Duodenal mucosa (tissue), 2 donors: ENCODE measurements around the gene S100PBP.
"Not testable (repeated sequence)": the region's sequence is repeated elsewhere in the genome, so short reads cannot be mapped to it uniquely, and the experiment has no call there.

Experiments used
- H3K27ac ChIP-seq: one replicate; pipeline ENCODE4 v1.7.0; 2013; ENCODE audit warnings: low read depth, low read length
- H3K27me3 ChIP-seq, 2 donors: one replicate each; pipeline ENCODE4 v1.7.0; 2013; ENCODE audit warnings: low read length in 2 of 2, control low read depth in 1 of 2; ENCODE audit not compliant: insufficient read depth in 2 of 2, control insufficient read depth in 1 of 2
- H3K36me3 ChIP-seq, 2 donors: one replicate each; pipeline ENCODE4 v1.7.0; 2013; ENCODE audit warnings: low read length in 2 of 2, control low read depth in 1 of 2; ENCODE audit not compliant: insufficient read depth in 2 of 2, control insufficient read depth in 1 of 2
- H3K4me1 ChIP-seq, 2 donors: one replicate each; pipeline ENCODE4 v1.7.0; 2013; ENCODE audit warnings: low read length in 2 of 2, control low read depth in 1 of 2; ENCODE audit not compliant: insufficient read depth in 2 of 2, control insufficient read depth in 1 of 2
- H3K4me3 ChIP-seq, 2 donors: one replicate each; pipeline ENCODE4 v1.7.0; 2013; ENCODE audit warnings: low read length in 2 of 2, low read depth in 1 of 2
- H3K9ac ChIP-seq, 2 donors: one replicate each; pipeline ENCODE4 v1.7.0; 2013; ENCODE audit warnings: low read length in 2 of 2, low read depth in 1 of 2
- H3K9me3 ChIP-seq, 2 donors: one replicate each; pipeline ENCODE4 v1.7.0; 2013; ENCODE audit warnings: low read length in 2 of 2, control low read depth in 1 of 2; ENCODE audit not compliant: control insufficient read depth in 1 of 2

S100PBP gene

DNA sequence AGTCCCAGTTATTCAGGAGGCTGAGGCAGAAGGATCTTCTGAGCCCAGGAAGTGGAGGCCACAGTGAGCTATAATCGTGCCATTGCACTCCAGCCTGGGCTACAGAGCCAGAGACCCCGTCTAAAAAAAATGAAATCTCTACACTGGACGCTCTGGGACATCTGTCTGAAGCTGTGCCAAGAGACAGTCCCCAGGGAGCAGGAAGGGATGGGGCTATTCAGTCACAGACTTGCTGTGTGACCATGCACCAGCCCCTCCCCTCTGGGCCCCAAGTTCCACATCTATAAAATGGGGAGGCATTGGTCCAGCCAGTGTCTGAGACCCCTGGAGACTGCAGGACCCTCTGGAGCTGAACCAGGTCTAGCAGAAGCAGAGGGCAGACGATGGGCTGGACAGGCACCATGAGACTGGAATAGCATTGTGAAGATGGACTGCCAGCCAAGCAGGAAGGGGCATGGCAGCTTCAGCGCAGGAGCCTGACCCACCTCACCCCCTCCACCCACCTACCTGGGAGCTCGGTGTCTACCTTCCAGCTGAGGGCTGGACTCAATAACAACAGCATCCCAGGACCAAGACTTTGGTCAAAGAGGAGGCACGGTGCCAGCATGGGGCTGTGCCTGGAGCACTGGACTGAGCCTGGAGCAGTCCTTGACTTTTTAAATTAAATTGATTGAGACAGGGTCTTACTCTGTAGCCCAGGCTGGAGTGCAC is 82.3 kb downstream of the S100PBP start:
- peak overlapping the region; percentile 84 to 85 for H3K4me3 ChIP-seq
- no peaks in the 10 kb centered on the region for H3K27me3 ChIP-seq
- H3K36me3 ChIP-seq: peaks cover 11 to 36% of the 10 kb centered on the region in 2 donors
- peaks cover 3 to 20% of the 10 kb centered on the region in 2 donors for H3K4me1 ChIP-seq
- peak overlapping the region in 1 of 2 donors; percentile 90 for H3K9ac ChIP-seq
- no peaks in the 10 kb centered on the region for H3K9me3 ChIP-seq
- H3K27ac ChIP-seq: no peak overlapping the region

DNA sequence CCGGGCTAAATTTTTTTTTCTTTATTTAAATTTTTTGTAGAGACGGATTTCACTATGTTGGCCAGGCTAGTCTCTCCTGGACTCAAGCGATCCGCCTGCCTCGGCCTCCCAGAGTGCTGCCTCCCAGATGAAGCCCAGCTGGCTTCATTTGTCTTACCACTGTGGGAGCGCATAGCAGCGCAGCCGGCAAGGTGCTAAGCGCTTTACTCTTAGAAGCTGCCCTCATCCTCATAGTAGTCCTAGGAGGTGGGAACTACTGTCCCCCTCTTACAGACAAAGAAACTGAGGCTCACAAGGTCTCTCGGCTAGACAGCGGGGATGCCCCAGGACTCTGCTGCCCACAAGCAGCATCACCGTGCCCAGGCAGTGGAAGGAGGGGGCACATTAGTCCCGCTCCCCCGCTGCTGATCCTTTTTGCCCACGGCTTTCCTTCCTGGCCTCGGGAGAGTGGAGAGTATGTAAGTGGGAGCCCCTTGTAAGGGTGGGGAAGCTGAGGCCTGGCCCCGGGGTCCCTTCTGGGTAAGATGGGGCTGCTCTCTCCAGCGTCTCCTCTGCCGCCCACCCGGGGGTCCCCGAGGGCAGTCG is 83.0 kb downstream of the S100PBP start:
- Histone ChIP-seq H3K36me3 (peaks cover 11 to 30% of the 10 kb centered on the region in 2 donors), H3K9ac (peak overlapping the region; percentile 90 to 95), H3K27me3 (no peaks in the 10 kb centered on the region), H3K27ac (peak overlapping the region; percentile 30), H3K9me3 (no peaks in the 10 kb centered on the region), H3K4me1 (peaks cover 9 to 22% of the 10 kb centered on the region in 2 donors), H3K4me3 (peak overlapping the region; percentile 84 to 85)

DNA sequence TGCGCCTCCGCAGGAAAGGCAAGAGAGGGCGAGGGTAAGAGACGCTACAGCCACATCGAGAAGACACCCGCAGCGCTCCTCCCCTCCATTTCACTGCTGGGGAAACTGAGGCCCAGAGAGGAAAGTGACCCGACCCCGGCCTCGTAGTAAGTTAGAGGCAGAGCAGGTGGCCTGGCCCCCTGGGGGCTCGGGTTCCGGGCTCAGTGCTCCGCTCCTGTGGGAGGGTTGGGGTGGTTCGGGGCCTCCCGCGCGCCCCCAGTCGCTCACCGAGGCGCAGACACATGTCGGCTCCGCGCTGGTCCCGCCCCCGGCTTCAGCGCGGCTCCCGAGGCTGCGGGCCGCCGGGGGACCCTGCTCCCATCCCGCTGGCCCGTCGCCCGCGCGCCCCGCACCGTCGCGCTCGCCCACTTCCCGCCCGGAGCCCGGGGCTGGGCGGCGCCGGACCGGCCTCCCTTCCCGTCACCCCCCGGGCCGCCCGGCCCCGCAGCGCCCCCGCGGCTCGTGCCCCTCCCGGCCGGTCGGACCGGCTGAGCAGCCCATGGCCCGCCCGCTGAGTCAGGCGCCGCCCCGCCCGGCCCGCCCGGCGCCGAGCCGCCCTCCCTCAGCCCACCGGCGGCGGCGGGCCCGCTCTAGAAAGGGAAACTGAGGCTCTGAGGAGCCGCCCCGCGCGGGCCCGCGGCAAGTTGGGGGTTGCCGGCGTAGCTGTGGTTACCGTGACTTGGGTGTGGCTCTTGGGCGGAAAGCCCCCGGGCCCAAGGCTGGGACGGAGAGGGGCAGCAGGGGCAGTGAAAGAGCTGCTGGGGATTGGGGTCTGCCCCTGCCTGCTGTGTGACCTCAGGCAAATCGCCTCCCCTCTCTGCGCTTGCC is 83.7 kb downstream of the S100PBP start, which contains the start of gene TMEM54:
TMEM54 (minus strand) TSS at position 434 of the 867 bp plus-strand sequence; CDS start at position 283, 151 bp downstream.
- Histone ChIP-seq H3K4me1 (peaks cover 13 to 27% of the 10 kb centered on the region in 2 donors), H3K9me3 (no peaks in the 10 kb centered on the region), H3K36me3 (peaks cover 11 to 24% of the 10 kb centered on the region in 2 donors), H3K27ac (peak within 1 kb of the TSS; percentile 75), H3K27me3 (no peaks in the 10 kb centered on the region), H3K4me3 (peak within 1 kb of the TSS; percentile 84 to 86), H3K9ac (peak within 1 kb of the TSS; percentile 90 to 95)

DNA sequence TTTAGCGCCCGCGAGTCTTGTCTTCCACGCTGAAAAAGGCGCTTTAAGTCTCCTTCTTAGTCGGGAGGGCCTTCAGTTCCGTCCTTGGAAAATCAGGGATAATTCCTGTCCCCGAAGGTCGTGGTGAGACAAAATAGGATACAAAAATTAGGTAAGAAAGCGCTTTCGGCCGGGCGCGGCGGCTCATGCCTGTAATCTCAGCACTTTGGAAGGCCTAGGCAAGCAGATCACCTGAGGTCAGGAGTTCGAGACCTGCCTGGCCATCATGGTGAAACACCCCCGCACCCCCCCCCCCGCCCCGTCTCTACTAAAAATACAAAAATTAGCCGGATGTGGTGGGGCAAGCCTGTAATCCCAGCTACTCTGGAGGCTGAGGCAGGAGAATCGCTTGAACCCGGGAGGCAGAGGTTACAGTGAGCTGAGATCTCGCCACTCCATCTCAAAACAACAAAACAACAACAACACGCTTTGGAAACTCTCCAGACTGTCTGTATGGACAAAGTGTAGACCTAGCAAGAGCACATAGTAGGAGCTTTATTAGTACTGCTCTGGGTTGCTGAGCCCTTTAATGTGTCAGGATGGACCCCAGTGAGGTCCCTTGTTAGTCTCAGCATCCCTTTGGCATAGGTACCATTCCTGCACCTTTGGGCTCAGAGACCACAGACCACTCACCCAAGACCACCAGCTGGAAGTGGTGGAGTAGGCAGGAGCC is 84.5 kb downstream of the S100PBP start:
- peak overlapping the region; percentile 90 for H3K9ac ChIP-seq
- no peaks in the 10 kb centered on the region for H3K27me3 ChIP-seq
- peak overlapping the region; percentile 75 to 86 for H3K4me3 ChIP-seq
- peaks cover 20 to 27% of the 10 kb centered on the region in 2 donors for H3K4me1 ChIP-seq
- no peaks in the 10 kb centered on the region for H3K9me3 ChIP-seq
- peak overlapping the region; percentile 75 for H3K27ac ChIP-seq
- peaks cover 11 to 16% of the 10 kb centered on the region in 2 donors for H3K36me3 ChIP-seq

DNA sequence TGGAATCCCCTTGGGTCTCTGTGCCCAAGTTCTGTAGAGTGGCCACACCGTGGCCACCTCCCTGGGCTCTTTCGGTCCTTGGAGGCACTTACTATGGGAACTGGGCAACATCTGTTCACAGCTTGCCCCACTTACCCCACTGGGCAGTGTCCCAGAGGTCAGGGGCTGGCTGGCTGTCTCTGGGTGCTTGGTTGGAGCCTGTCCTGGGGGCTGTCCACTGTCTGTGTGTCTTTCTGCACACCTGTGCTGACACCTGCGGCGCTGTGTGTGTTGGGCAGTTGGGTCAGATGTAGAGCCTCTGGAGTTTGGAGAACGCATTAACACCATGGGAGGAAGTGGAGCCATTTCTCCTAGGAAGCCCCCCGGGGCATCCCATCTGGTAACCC is 85.1 kb downstream of the S100PBP start:
- peak overlapping the region in 1 of 2 donors; percentile 6 for H3K9ac ChIP-seq
- H3K4me3 ChIP-seq: no peak overlapping the region
- H3K9me3 ChIP-seq: no peaks in the 10 kb centered on the region
- H3K36me3 ChIP-seq: peaks cover 11 to 14% of the 10 kb centered on the region in 2 donors
- peaks cover 23 to 29% of the 10 kb centered on the region in 2 donors for H3K4me1 ChIP-seq
- H3K27ac ChIP-seq: no peak overlapping the region
- no peaks in the 10 kb centered on the region for H3K27me3 ChIP-seq

DNA sequence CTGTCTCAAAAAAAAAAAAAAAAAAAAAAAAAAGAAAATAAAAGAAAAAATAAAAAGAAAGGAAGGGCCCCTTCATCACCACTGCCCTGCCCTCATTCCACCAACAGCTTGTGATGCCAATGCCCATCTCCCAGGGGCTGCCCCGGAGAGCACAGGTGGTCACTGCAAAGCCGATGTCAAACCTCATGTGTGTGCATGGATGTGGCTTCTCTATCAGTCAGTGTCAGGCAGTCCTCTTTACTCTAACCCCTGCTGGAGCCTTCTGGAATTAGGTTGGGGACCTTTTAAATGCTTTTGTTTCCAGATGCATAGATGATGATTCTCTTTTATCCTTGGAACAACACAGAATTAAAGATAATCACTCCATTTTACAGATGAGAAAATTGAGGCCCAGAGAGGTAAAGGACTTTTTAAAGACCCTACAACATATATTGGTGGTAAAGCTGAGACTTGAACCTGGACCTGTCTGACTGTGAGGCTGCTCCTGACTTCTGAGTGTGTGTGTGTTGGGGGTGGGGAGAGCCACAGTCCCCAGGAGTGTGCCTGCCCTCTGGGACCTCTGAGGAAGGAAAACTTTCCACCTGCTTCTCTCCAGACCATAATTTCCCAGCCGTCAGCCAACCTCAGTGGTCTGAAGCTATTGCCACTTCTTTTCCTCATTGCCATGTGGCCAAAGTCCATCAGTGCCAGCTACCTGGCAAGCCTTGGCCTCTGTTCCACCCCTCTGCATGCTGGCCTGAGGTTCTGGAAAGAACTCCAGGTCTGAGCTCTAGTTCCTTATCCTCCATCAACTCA is 86.7 kb downstream of the S100PBP start:
- Histone ChIP-seq H3K4me3 (peak overlapping the region in 1 of 2 donors; percentile 49), H3K27ac (peak overlapping the region; percentile 64)

DNA sequence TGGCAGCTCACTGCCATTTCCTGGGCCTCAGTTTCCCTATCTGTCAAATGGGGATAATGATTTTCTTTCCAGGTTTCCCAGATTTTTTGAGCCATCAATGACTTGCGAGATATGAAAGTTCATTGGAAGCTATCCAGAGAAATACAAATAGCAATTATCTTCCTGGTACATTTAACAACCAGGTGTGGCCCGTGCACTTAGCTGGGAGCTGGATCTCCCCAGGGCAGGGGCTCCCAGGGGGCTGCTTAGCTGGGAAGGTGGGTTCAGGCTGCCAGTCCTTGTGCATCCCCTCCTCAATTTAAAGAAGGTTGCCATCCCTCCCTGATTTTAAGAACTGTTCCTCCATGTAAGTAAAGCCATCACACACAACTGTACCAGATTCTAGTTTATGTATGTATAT is 87.3 kb downstream of the S100PBP start:
- H3K9ac ChIP-seq: peak overlapping the region; percentile 34 to 39
- peak overlapping the region; percentile 64 for H3K27ac ChIP-seq
- no peaks in the 10 kb centered on the region for H3K27me3 ChIP-seq
- no peaks in the 10 kb centered on the region for H3K9me3 ChIP-seq
- H3K4me3 ChIP-seq: peak overlapping the region in 1 of 2 donors; percentile 49
- H3K36me3 ChIP-seq: no peaks in the 10 kb centered on the region
- peaks cover 28 to 33% of the 10 kb centered on the region in 2 donors for H3K4me1 ChIP-seq

More for the DNA sequence above, 86.7 kb downstream of the S100PBP start:
- Histone ChIP-seq H3K9me3 (no peaks in the 10 kb centered on the region), H3K9ac (peak overlapping the region; percentile 4 to 39), H3K4me1 (peaks cover 28 to 33% of the 10 kb centered on the region in 2 donors), H3K27me3 (no peaks in the 10 kb centered on the region), H3K36me3 (no peaks in the 10 kb centered on the region)

DNA sequence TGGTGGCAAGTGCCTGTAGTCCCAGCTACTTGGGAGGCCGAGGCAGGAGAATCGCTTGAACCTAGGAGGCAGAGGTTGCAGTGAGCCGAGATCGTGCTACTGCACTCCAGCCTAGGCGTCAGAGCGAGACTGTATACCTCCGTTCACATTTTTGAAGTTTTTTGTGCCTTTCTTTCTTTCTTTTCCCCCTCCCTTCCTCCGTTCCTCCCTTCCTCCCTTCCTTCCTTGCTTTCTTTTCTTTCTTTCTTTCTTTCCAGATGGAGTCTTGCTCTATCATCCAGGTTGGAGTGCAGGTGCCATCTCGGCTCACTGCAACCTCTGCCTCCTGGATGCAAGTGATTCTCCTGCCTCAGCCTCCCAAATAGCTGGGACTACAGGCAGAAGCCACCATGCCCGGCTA is 88.1 kb downstream of the S100PBP start:
- not testable (repeated sequence) for H3K36me3 ChIP-seq, H3K27me3 ChIP-seq, H3K27ac ChIP-seq, H3K9ac ChIP-seq, H3K9me3 ChIP-seq, H3K4me3 ChIP-seq
- peaks cover 28 to 31% of the 10 kb centered on the region in 2 donors for H3K4me1 ChIP-seq

DNA sequence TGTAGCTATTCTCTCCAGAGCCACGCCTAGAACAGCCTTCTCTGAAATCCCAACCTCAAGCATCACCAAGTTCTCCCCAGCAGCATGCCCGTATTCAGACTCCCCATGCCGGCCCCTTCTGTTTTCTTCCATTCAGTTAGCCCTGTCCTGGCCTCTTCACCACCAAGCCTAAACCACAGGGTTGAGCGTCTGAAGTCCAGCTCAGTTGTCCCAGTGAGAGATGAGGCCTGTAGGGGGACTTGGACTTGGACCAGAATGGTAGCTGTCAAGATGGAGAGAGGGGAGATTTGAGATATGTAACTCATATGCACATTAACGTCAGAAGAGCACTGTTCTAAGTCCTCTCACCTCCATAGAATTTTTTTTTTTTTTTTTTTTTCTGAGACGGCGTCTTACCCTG is 89.2 kb downstream of the S100PBP start:
- Histone ChIP-seq H3K36me3 (no peaks in the 10 kb centered on the region), H3K4me3 (no peak overlapping the region), H3K4me1 (peaks cover 27 to 28% of the 10 kb centered on the region in 2 donors), H3K9me3 (no peaks in the 10 kb centered on the region), H3K27ac (no peak overlapping the region), H3K27me3 (no peaks in the 10 kb centered on the region), H3K9ac (no peak overlapping the region)
